Activated CD8-positive, alpha-beta memory T cell treated with anti-CD3 and anti-CD28 coated beads for 24 hours (primary cell): ENCODE data around the gene C1orf35.

ENCODE experiments used
- DNase-seq: peaks from one replicate; pipeline ENCODE4 v3.0.0-alpha.2; 2020

Gene C1orf35

GRCh38 chr1:228109073-228109961 lies 6.2 kb upstream of the C1orf35 start, which contains the start of gene MRPL55:
MRPL55 (minus strand) TSS chr1:228109299; CDS start chr1:228108260, 1,039 bp downstream.
- peak; percentile 100 for DNase-seq

- no peak for DNase-seq
Measured at GRCh38 chr1:228108742-228109072, 5.6 kb upstream of the C1orf35 start.

GRCh38 chr1:228108055-228108690 lies 5.0 kb upstream of the C1orf35 start:
- peak; percentile 53 for DNase-seq

GRCh38 chr1:228107636-228108035 lies 4.5 kb upstream of the C1orf35 start:
- peak; percentile 48 for DNase-seq

- DNase-seq = no peak
Measured at GRCh38 chr1:228106800-228107054, 3.6 kb upstream of the C1orf35 start.

GRCh38 chr1:228105996-228106799 lies 3.1 kb upstream of the C1orf35 start:
- peak; percentile 55 for DNase-seq

GRCh38 chr1:228105270-228105995 lies 2.3 kb upstream of the C1orf35 start:
- DNase-seq = peak; percentile 57

- peak; percentile 55 for DNase-seq
Measured at GRCh38 chr1:228104526-228105269, 1.6 kb upstream of the C1orf35 start.

- DNase-seq = peak; percentile 80
Measured at GRCh38 chr1:228101994-228102790, 933 bp downstream of the C1orf35 start.

GRCh38 chr1:228101614-228101993 lies 1.5 kb downstream of the C1orf35 start:
- peak; percentile 65 for DNase-seq

- DNase-seq = peak; percentile 63
Measured at GRCh38 chr1:228100822-228101613, 2.1 kb downstream of the C1orf35 start.

- DNase-seq = peak; percentile 55
Measured at GRCh38 chr1:228099331-228099732, 3.8 kb downstream of the C1orf35 start.

- DNase-seq = peak; percentile 54
Measured at GRCh38 chr1:228098323-228098931, 4.7 kb downstream of the C1orf35 start.

- DNase-seq = peak; percentile 55
Measured at GRCh38 chr1:228097333-228098081, 5.6 kb downstream of the C1orf35 start.

GRCh38 chr1:228096416-228097332 lies 6.5 kb downstream of the C1orf35 start:
- peak; percentile 54 for DNase-seq

- DNase-seq = no peak
Measured at GRCh38 chr1:228095938-228096337, 7.2 kb downstream of the C1orf35 start.

GRCh38 chr1:228095161-228095560 lies 8.0 kb downstream of the C1orf35 start:
- DNase-seq = peak; percentile 45

GRCh38 chr1:228094432-228095016 lies 8.6 kb downstream of the C1orf35 start:
- no peak for DNase-seq
